Measurements from ENCODE around the gene SLC6A11.

Gene SLC6A11

DNA sequence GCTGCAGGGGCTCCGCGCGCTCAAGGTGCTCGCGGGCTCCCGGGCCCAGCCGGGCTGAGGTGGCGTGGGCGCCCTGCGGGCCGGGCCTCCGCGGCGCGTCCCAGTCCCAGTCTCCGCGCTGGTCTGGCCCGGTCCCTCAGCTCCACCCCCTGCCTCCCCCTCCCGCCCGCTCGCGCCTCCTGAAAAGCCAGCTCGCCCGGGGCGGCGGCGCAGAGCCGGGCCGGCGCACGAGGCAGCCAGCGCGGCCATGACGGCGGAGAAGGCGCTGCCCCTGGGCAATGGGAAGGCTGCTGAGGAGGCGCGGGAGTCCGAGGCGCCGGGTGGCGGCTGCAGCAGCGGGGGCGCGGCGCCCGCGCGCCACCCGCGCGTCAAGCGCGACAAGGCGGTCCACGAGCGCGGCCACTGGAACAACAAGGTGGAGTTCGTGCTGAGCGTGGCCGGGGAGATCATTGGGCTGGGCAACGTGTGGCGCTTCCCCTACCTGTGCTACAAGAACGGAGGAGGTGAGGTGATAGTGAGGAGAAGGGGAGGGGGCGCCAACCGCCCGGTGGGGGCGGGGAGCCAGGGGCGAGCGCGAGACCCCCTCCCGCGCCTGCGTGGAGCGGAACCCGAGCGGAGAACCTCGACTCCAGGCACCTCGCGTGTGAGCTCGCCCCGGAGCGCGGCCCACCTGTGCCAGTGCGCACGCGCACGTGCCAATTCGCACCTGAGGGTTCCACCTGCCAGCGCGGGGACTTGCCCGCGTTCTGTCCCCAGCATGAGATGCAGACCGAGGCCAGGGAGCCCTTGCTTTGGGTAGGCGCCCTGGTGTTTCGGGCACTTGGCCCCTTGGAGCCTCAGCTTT is at the start of gene SLC6A11:
TSS of gene SLC6A11 (plus strand) at position 210 of the 844 bp plus-strand sequence. CDS start at position 248, 38 bp downstream.
- H3K4me3 ChIP-seq (ENCODE audit: low read depth, low read length), result peak within 1 kb of the TSS; percentile 43

DNA sequence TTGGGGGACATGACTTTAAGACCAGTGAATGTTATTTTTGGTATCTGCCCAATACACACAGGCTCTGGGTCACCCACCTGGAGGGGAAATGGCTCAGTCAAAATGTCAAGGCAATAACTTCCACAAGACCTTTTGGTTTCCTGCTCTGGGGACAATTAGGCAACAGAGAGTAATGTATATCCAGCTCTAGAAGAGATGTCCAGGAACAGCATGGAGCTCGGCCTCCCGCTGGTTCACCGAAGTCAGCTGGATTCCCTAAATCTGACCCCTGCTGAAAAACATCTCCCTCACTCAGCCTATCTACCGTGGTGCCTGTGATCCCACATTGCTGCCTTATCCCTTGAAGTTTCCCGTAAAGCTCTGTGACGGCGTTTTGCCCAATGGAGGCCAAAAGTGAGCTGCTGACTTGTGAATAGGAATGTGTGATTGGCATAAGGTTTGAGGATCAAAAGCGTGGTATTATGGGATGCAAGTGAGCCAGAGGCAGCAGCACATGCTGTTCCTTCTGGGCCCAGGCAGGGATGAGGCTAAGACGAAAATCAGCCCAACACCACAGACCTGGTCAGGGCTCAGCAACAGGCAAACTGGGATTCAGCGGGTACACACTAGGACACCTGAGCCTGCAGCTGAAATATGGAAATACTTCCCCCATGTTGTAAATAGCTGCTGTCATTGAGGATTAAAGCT is 47.2 kb upstream of the SLC6A11 start:
- Histone ChIP-seq H3K4me1 (ENCODE audit: control insufficient read depth, insufficient read depth, low read length) (no peaks in the 10 kb centered on the region), H3K36me3 (ENCODE audit: control insufficient read depth, insufficient read depth, low read length) (no peaks in the 10 kb centered on the region), H3K9ac (ENCODE audit: low read depth, low read length) (no peak overlapping the region), H3K9me3 (ENCODE audit: control insufficient read depth, insufficient read depth, low read length) (no peaks in the 10 kb centered on the region), H3K4me3 (ENCODE audit: low read depth, low read length) (no peak overlapping the region), H3K27me3 (ENCODE audit: control insufficient read depth, insufficient read depth, low read length) (no peaks in the 10 kb centered on the region)

More for the DNA sequence above, at the start of gene SLC6A11:
- no peaks in the 10 kb centered on the region for H3K9me3 ChIP-seq (ENCODE audit: control insufficient read depth, insufficient read depth, low read length)
- H3K27me3 ChIP-seq (ENCODE audit: control insufficient read depth, insufficient read depth, low read length), result peaks cover 45% of the 10 kb centered on the region
- no peaks in the 10 kb centered on the region for H3K4me1 ChIP-seq (ENCODE audit: control insufficient read depth, insufficient read depth, low read length)
- no peaks in the 10 kb centered on the region for H3K36me3 ChIP-seq (ENCODE audit: control insufficient read depth, insufficient read depth, low read length)
- H3K9ac ChIP-seq (ENCODE audit: low read depth, low read length), result no peak within 1 kb of the TSS

DNA sequence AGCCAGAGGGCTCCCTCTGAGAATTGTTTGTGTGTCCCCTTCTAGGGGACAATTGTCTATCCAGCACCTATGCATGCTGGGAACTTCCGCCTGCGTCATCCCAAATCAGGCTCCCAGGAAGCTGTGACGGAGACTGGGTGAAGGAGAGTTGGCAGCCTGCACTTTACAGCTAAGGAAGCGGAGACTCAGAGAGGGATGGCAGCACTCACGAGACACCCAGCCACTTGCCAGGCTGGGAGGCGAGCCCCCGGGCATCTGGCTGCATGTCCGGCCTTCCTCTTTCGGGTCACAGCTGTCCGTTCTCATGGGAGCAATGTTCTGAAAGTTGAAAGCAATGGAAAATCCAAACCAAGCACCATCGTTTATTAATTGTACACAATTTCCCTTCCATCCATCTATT is 45.5 kb upstream of the SLC6A11 start:
- Histone ChIP-seq H3K4me1 (ENCODE audit: control insufficient read depth, insufficient read depth, low read length) (no peaks in the 10 kb centered on the region), H3K36me3 (ENCODE audit: control insufficient read depth, insufficient read depth, low read length) (no peaks in the 10 kb centered on the region), H3K9me3 (ENCODE audit: control insufficient read depth, insufficient read depth, low read length) (no peaks in the 10 kb centered on the region), H3K9ac (ENCODE audit: low read depth, low read length) (no peak overlapping the region), H3K27me3 (ENCODE audit: control insufficient read depth, insufficient read depth, low read length) (no peaks in the 10 kb centered on the region), H3K4me3 (ENCODE audit: low read depth, low read length) (no peak overlapping the region)

DNA sequence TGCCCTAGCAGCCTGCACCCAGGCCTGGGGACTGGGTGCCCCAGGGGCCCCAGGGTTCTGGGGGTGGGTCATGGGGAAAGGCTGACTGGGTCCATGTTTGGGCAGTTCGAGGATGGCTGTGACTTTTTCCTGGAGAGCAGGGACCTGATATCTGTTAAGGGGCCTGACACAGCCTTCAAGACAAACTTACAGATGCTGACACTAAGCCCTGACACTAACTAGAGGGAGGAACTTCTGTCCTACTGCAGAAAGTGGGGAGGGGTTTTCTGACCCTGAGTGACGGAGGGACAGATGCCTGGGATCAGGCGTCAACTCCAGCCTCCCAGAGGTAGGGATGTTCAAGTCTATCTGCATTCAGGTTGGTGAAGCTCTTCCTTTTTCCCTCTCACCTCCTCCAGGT is 45.0 kb upstream of the SLC6A11 start:
- no peaks in the 10 kb centered on the region for H3K4me1 ChIP-seq (ENCODE audit: control insufficient read depth, insufficient read depth, low read length)
- no peaks in the 10 kb centered on the region for H3K9me3 ChIP-seq (ENCODE audit: control insufficient read depth, insufficient read depth, low read length)
- no peaks in the 10 kb centered on the region for H3K36me3 ChIP-seq (ENCODE audit: control insufficient read depth, insufficient read depth, low read length)
- no peak overlapping the region for H3K4me3 ChIP-seq (ENCODE audit: low read depth, low read length)
- H3K27me3 ChIP-seq (ENCODE audit: control insufficient read depth, insufficient read depth, low read length), result no peaks in the 10 kb centered on the region
- no peak overlapping the region for H3K9ac ChIP-seq (ENCODE audit: low read depth, low read length)

DNA sequence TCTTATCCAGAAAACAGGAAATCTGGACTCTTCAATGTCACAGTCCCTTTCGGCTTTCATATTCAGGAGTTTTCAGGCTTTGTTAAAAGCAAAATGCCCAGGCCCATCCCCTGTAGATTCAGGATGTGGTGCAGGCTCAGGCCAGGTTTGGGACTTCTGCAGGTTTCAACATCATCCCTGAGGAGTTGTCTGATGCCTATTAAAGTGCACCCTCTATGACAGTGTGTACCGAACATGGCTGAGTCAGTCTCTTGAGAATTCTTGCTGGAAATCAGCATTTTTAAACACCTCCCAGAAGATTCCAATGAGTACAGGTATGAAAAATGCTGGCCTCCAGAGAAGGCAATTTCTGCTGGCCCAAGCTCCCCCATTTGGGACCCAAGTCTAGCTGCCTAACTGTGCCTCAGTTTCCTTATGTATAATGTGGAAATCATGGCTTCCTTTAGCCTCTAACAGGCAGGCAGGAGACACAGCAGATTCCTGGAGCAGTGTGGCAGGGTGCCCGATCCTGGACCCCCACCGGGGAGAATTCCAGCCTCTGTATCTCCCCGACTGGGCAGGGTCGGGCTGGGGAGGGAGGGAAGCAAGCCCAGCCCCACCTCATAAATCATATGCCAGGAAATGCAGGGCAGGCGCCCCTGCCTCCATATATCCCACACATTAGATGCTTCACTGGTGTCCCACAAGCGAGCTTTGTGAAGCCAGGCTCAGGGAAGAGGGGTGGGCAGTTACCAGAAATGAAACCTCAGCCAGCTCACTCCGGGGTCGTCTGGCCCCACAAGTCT is 44.4 kb upstream of the SLC6A11 start:
- Histone ChIP-seq H3K27me3 (ENCODE audit: control insufficient read depth, insufficient read depth, low read length) (no peaks in the 10 kb centered on the region), H3K36me3 (ENCODE audit: control insufficient read depth, insufficient read depth, low read length) (no peaks in the 10 kb centered on the region), H3K9me3 (ENCODE audit: control insufficient read depth, insufficient read depth, low read length) (no peaks in the 10 kb centered on the region), H3K9ac (ENCODE audit: low read depth, low read length) (no peak overlapping the region), H3K4me3 (ENCODE audit: low read depth, low read length) (no peak overlapping the region), H3K4me1 (ENCODE audit: control insufficient read depth, insufficient read depth, low read length) (no peaks in the 10 kb centered on the region)

DNA sequence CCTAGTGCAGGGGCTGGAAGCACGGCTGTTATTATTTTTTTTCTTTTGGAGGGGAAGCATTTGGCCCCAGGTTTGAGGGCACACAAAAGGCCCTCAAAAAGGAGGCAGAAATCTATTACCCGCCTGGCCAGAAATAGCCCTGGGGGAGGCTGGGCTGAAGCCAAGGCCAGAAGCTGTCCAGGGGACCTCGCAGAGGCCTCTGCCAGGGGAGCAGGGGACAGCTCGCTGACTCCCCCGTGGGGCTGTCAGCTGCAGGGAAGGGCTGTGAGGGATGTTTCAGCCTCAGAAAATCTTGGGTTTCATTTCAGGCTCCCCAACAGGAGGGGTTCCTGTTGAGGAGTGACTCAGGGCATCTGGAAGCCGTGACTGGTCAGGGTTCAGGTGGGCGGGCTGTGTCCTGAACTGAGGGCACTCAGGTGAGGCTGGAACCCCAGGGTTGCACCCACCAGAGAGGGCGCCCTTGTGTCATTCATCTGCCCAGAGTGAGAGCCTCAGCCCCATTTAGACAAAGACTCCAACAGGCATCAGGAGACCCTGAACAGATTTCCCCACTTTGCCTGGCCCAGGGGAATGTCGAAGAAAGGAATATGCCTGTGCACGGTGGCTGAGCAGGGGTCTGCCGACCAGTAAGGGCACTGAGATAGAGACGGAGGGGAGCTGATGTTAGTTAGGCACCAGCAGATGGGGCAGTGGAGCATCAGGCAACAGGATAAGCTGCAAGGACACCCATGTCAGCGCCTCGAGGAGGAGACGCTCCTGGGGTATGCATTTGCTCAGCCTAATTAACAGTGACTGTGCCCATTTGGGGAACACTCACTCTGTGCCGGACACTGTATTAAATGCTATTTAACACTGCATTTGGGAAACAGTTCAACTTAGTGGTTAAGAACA is 43.5 kb upstream of the SLC6A11 start:
- no peaks in the 10 kb centered on the region for H3K27me3 ChIP-seq (ENCODE audit: control insufficient read depth, insufficient read depth, low read length)
- H3K9me3 ChIP-seq (ENCODE audit: control insufficient read depth, insufficient read depth, low read length), result no peaks in the 10 kb centered on the region
- no peak overlapping the region for H3K9ac ChIP-seq (ENCODE audit: low read depth, low read length)
- H3K36me3 ChIP-seq (ENCODE audit: control insufficient read depth, insufficient read depth, low read length), result no peaks in the 10 kb centered on the region
- no peak overlapping the region for H3K4me3 ChIP-seq (ENCODE audit: low read depth, low read length)
- H3K4me1 ChIP-seq (ENCODE audit: control insufficient read depth, insufficient read depth, low read length), result no peaks in the 10 kb centered on the region

DNA sequence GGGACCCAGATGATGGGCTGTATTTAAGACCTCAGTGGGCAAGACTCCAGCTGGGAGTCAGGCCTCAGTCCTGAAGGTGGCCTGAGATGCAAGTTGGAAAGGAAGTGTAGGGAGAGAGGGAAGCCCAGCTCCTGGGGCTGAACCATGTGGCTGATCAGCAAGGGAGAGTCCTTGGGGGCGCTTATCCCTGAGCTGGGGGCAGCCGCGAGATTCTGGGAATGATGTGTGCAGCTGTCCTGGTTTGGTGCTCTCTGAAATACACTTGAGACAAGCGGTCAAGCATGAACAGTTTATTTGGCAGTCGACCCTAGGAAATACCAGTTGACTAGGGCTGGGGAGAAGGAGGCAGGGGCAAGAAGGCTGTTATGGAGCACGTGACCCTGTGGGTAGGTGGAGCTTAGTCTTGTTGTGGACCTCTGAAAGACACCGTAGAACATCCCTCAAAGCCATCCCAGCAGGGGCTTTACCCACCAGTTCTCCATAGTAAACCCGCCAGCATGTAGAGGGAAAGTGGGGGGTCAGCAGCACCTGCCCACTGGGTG is 41.8 kb upstream of the SLC6A11 start:
- Histone ChIP-seq H3K9me3 (ENCODE audit: control insufficient read depth, insufficient read depth, low read length) (no peaks in the 10 kb centered on the region), H3K36me3 (ENCODE audit: control insufficient read depth, insufficient read depth, low read length) (no peaks in the 10 kb centered on the region), H3K9ac (ENCODE audit: low read depth, low read length) (no peak overlapping the region), H3K4me1 (ENCODE audit: control insufficient read depth, insufficient read depth, low read length) (no peaks in the 10 kb centered on the region), H3K4me3 (ENCODE audit: low read depth, low read length) (no peak overlapping the region), H3K27me3 (ENCODE audit: control insufficient read depth, insufficient read depth, low read length) (no peaks in the 10 kb centered on the region)

DNA sequence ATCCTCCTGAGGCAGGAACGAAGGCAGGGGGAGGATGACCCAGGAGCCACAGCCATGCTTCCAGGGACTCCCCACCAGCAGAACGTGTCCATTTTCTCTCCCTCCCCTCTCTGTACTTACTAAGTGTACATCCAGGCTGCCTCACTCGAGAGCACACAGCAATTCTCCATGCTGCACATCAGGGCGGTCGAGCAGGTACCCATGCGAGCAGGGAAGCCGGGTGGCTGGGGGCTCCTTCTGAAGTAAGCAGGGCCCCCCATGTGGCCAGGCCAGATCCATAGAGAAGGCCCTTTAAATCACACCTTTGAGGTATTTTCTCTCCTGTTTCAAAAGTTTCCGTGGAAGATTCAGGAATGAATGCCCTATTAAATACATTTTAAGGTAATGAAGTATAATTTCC is 41.2 kb upstream of the SLC6A11 start:
- Histone ChIP-seq H3K4me3 (ENCODE audit: low read depth, low read length) (no peak overlapping the region), H3K9ac (ENCODE audit: low read depth, low read length) (no peak overlapping the region), H3K4me1 (ENCODE audit: control insufficient read depth, insufficient read depth, low read length) (no peaks in the 10 kb centered on the region), H3K9me3 (ENCODE audit: control insufficient read depth, insufficient read depth, low read length) (no peaks in the 10 kb centered on the region), H3K36me3 (ENCODE audit: control insufficient read depth, insufficient read depth, low read length) (no peaks in the 10 kb centered on the region), H3K27me3 (ENCODE audit: control insufficient read depth, insufficient read depth, low read length) (no peaks in the 10 kb centered on the region)

DNA sequence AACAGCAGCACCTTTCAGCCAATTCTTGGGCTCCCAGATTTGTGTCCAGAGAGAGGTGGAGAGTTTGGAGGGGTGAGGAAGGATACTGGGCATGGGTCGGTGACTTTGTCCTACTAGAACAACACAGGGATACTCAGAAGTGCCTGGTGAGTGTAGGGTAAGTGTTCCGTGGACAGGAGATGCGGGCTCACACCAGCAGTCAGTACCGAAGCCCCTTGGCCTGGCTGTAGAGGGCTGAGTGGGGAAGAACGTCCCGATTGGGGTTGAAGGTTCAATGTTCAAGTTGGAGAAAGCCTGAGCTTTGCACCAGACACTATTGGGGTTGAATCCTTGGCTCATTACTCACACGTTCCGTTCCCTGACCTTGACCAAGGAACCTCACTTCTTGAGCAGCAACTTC is 40.8 kb upstream of the SLC6A11 start:
- H3K27me3 ChIP-seq (ENCODE audit: control insufficient read depth, insufficient read depth, low read length), result no peaks in the 10 kb centered on the region
- H3K9ac ChIP-seq (ENCODE audit: low read depth, low read length), result no peak overlapping the region

DNA sequence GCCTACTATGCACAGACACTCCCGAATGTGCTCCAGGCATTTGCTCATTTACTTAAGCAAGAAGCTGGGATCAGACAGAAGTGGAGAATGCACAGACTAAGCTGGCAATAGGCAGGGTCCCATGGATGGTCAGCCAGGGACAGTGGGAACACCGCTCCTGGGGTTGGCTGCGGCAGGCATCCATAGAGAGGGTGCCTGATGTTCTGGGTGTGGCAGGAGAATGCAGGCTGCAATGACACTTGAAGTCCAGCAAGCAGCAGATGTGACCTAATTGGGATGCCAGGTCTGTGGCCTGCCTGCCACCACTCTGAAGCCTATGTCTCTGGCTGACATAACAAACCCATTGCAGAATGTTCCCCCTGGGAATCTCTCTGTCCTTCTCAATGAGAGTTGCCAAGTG is 40.2 kb upstream of the SLC6A11 start:
- no peaks in the 10 kb centered on the region for H3K9me3 ChIP-seq (ENCODE audit: control insufficient read depth, insufficient read depth, low read length)
- H3K36me3 ChIP-seq (ENCODE audit: control insufficient read depth, insufficient read depth, low read length), result no peaks in the 10 kb centered on the region
- no peak overlapping the region for H3K4me3 ChIP-seq (ENCODE audit: low read depth, low read length)
- H3K9ac ChIP-seq (ENCODE audit: low read depth, low read length), result no peak overlapping the region
- H3K4me1 ChIP-seq (ENCODE audit: control insufficient read depth, insufficient read depth, low read length), result no peaks in the 10 kb centered on the region
- H3K27me3 ChIP-seq (ENCODE audit: control insufficient read depth, insufficient read depth, low read length), result no peaks in the 10 kb centered on the region

More for the DNA sequence above, 40.8 kb upstream of the SLC6A11 start:
- Histone ChIP-seq H3K36me3 (ENCODE audit: control insufficient read depth, insufficient read depth, low read length) (no peaks in the 10 kb centered on the region), H3K4me1 (ENCODE audit: control insufficient read depth, insufficient read depth, low read length) (no peaks in the 10 kb centered on the region), H3K4me3 (ENCODE audit: low read depth, low read length) (no peak overlapping the region), H3K9me3 (ENCODE audit: control insufficient read depth, insufficient read depth, low read length) (no peaks in the 10 kb centered on the region)

DNA sequence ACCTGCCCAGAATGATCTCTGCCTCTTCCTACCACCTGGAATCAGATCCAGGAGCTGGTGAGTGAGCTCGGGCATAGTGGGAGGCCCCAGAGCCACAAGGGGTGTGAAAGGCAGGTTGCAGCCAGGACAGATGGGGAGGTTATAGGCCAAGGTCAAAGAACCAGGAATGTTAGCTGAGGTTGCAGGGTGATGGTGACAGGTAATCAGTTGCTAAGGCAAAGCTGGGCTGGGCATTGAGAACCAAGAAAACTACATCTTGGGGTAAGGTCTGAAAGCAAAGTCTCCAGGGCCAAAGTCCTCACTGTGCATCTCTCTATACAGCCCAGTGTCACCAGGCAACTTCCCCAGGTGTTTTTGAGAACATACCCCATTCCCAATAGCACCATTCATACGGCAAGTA is 38.4 kb upstream of the SLC6A11 start:
- Histone ChIP-seq H3K4me3 (ENCODE audit: low read depth, low read length) (no peak overlapping the region), H3K36me3 (ENCODE audit: control insufficient read depth, insufficient read depth, low read length) (no peaks in the 10 kb centered on the region), H3K9me3 (ENCODE audit: control insufficient read depth, insufficient read depth, low read length) (no peaks in the 10 kb centered on the region), H3K27me3 (ENCODE audit: control insufficient read depth, insufficient read depth, low read length) (no peaks in the 10 kb centered on the region), H3K9ac (ENCODE audit: low read depth, low read length) (no peak overlapping the region), H3K4me1 (ENCODE audit: control insufficient read depth, insufficient read depth, low read length) (no peaks in the 10 kb centered on the region)

Data from iPS-15b (cell line).